ENCODE results near the gene KIF19.

DNA sequence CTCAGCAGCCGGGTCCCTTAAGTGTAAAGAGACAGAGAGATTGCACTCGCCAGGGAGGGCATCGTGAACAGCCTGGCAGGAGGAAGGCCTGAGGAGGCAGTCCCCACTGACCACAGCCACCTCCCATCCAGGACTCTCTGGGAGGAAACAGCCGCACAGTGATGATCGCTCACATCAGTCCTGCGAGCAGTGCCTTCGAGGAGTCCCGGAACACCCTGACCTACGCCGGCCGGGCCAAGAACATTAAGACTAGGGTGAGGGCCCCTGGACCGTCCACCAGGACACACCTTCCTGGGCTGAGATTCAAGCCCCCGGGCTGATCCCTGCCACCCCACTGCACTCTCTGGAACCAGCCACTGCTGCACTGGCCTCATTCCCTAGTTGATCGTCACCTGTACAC is 21.6 kb downstream of the KIF19 start:
- TF ChIP-seq EZH2 (IDR thresholded peaks at IDR 0.05; ENCODE audit: insufficient read depth, poor library complexity, severe bottlenecking) (no peak), EZH2phosphoT487 (IDR thresholded peaks at IDR 0.05; ENCODE audit: insufficient read depth, low read depth) (no peak)

Measured in GM23248 (cell line).